GM12865 (cell line): ENCODE results near the gene FZD2.

ENCODE experiments used
- DNase-seq: peaks from one replicate; pipeline ENCODE4 v3.0.0; 2010; ENCODE audit warnings: low read depth
- H3K4me3 ChIP-seq: 2 replicates; pipeline ENCODE4 v1.5.1; 2011; ENCODE audit warnings: mild to moderate bottlenecking, low read depth, low read length, control low read depth
- TF ChIP-seq, protein P1 (sequence below): IDR thresholded peaks from 2 replicates; pipeline ENCODE4 v1.5.1; 2011; ENCODE audit warnings: low read length, control low read depth, low read depth, inconsistent platforms; ENCODE audit not compliant: insufficient read depth; ENCODE audit errors: missing control alignments

FZD2 gene

DNA sequence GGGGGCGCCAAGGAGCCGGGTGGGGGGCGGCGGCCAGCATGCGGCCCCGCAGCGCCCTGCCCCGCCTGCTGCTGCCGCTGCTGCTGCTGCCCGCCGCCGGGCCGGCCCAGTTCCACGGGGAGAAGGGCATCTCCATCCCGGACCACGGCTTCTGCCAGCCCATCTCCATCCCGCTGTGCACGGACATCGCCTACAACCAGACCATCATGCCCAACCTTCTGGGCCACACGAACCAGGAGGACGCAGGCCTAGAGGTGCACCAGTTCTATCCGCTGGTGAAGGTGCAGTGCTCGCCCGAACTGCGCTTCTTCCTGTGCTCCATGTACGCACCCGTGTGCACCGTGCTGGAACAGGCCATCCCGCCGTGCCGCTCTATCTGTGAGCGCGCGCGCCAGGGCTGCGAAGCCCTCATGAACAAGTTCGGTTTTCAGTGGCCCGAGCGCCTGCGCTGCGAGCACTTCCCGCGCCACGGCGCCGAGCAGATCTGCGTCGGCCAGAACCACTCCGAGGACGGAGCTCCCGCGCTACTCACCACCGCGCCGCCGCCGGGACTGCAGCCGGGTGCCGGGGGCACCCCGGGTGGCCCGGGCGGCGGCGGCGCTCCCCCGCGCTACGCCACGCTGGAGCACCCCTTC lies 484 bp downstream of the FZD2 start:
- peak; percentile 41 for DNase-seq
- TF ChIP-seq, protein P1, sequence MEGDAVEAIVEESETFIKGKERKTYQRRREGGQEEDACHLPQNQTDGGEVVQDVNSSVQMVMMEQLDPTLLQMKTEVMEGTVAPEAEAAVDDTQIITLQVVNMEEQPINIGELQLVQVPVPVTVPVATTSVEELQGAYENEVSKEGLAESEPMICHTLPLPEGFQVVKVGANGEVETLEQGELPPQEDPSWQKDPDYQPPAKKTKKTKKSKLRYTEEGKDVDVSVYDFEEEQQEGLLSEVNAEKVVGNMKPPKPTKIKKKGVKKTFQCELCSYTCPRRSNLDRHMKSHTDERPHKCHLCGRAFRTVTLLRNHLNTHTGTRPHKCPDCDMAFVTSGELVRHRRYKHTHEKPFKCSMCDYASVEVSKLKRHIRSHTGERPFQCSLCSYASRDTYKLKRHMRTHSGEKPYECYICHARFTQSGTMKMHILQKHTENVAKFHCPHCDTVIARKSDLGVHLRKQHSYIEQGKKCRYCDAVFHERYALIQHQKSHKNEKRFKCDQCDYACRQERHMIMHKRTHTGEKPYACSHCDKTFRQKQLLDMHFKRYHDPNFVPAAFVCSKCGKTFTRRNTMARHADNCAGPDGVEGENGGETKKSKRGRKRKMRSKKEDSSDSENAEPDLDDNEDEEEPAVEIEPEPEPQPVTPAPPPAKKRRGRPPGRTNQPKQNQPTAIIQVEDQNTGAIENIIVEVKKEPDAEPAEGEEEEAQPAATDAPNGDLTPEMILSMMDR = no peak
- H3K4me3 ChIP-seq = peak overlapping the region; percentile 37

DNA sequence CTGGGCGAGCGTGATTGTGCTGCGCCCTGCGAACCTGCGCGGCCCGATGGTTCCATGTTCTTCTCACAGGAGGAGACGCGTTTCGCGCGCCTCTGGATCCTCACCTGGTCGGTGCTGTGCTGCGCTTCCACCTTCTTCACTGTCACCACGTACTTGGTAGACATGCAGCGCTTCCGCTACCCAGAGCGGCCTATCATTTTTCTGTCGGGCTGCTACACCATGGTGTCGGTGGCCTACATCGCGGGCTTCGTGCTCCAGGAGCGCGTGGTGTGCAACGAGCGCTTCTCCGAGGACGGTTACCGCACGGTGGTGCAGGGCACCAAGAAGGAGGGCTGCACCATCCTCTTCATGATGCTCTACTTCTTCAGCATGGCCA lies 1.0 kb downstream of the FZD2 start:
- no peak for DNase-seq
- H3K4me3 ChIP-seq = no peak overlapping the region

DNA sequence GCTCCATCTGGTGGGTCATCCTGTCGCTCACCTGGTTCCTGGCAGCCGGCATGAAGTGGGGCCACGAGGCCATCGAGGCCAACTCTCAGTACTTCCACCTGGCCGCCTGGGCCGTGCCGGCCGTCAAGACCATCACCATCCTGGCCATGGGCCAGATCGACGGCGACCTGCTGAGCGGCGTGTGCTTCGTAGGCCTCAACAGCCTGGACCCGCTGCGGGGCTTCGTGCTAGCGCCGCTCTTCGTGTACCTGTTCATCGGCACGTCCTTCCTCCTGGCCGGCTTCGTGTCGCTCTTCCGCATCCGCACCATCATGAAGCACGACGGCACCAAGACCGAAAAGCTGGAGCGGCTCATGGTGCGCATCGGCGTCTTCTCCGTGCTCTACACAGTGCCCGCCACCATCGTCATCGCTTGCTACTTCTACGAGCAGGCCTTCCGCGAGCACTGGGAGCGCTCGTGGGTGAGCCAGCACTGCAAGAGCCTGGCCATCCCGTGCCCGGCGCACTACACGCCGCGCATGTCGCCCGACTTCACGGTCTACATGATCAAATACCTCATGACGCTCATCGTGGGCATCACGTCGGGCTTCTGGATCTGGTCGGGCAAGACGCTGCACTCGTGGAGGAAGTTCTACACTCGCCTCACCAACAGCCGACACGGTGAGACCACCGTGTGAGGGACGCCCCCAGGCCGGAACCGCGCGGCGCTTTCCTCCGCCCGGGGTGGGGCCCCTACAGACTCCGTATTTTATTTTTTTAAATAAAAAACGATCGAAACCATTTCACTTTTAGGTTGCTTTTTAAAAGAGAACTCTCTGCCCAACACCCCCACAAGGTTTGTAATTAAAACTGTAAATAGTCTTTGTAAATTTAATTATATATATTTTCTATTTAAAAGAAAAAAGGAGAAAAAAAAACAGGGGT lies 1.7 kb downstream of the FZD2 start:
- DNase-seq = no peak
- H3K4me3 ChIP-seq = no peak overlapping the region
- TF ChIP-seq, protein P1 = no peak

More for the DNA sequence above, 1.0 kb downstream of the FZD2 start:
- TF ChIP-seq, protein P1 = no peak

DNA sequence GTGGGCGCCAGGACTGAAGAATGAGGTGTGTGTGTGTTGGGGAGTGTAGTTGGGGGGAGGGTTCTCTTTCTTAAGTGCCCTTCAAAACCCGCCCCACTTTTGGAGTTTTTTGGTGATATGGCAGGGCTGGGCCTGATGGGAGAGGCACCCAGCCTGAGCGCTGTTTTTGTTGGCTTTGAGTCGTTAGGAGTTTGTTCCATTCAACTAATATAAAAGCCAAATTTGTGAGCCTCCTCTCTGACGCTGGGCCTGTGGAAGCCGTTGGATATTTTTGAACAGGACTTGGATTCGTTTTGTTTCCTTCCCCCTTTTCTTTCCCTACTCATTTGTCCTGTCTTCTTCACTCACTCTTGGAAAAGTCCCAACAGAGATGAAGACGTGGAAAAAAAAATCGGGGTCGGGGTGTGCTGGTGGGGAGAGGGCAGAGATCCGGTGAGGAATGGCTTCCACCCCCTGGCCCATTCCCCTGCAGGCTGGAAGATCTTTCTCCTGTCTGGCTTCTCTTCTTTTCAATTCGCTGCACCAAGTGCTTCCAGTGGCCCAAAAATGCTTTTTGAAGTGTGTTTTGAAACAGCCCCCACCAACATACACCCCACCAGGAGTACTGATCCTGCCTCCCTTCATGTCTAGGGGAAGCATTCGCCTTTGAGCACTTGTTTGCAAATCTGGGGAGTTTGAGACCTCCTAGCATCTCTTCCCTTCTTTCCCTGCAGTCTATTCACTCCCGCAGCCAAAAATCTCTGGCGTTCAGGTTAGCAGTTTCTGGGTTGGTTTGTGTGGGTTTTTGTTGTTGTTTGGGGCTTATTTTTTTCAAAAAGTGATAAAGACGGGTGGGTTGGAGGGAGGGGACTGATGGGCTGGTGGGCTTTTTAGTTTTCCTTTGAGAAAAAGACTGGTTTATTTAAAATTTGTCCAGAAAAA lies 2.6 kb downstream of the FZD2 start:
- DNase-seq = no peak

DNA sequence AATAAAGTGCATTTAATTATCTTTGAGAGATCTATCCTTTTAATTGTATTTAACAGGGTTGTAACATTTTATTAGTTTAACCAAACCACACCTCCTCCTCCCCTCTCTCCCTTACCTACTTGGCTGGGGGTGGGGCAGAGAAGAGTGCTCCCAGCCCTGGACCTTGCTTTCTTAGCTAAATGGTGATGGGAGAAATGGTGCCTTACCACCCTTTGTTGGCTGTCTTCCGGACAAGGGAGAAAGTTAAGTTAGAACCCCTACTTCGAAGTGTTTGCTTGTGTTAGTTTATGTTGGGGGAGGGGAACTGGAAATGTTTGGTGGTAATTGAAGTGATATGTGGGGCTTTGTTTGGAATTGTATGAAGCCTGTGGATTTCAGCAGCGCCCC lies 3.9 kb downstream of the FZD2 start:
- TF ChIP-seq, protein P1 = no peak
- no peak for DNase-seq
- H3K4me3 ChIP-seq = no peak overlapping the region

More for the DNA sequence above, 2.6 kb downstream of the FZD2 start:
- TF ChIP-seq, protein P1 = no peak
- H3K4me3 ChIP-seq = no peak overlapping the region

DNA sequence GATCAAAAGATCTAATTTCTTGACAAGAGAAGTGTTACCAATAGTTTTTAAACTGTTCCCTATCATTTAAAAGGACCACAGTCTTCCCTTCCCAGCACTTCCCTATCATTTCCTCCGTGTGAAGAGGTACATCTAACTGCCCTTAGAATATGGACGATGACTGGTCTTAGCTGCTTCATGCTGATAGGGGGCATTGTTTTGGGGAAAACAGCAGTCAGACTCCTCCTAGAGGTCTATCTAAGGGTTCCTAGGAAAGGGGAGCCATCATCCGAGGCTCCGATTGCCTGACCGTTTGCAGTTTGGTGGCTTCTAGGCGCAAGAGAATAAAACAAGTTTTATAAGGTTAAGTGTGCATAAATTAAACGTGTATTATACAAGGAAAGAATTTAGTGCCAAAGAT lies 7.1 kb downstream of the FZD2 start:
- no peak overlapping the region for H3K4me3 ChIP-seq
- no peak for DNase-seq
- TF ChIP-seq, protein P1 = no peak
